ENCODE data around the gene ATP6V0B.

The ATP6V0B gene

DNA sequence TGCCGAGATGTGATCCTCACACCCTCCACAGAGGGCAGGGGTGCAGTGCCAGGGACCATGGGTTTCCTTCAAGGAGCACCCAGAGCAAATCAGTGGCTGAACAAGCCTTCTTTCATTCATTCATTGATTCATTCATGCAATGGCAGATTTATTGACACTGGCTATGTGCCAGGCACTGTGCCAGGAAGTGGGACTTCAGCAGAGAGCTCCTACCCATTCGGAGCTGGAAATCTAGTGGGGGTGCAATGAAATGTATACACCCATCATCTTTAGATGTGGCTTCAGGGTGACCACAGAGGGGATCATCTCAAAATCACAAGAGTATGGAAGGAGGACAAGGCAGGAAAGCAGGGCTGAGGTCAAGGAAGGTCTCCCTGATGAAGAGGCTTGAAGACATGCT, 37.6 kb downstream of the ATP6V0B start:
- no peak for DNase-seq

DNA sequence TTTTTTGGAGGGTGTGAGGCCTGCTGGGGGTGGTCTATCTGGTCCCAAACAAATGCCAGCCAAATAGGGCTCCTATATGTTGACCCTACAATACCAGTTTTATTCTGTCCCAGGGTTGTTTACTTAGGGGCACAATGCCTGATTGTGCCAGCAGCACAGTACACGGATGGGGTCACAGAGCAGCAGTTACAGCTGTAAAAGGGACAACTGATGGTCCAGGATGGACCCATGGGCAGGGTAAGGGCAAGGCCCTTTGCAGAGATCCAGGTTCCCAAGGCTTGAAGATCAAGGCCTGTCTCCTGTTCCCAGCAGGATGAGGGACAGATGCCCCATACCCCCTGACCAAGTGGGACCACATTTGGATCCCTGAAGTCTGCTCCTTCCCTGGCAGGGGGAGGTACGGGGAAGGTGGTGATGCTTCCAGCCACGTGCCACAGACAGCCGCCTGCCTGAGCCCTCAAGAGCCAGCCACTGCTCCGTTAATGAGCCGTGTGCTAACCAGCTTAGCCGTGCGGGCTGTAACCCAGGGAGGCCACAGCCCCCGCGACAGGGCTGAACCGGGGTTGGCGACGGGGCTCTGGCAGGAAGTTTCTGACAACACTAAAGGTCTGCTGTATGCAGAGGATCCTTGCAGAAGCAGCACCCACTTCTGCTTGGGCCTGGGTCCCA, 38.3 kb downstream of the ATP6V0B start:
- no peak for DNase-seq

DNA sequence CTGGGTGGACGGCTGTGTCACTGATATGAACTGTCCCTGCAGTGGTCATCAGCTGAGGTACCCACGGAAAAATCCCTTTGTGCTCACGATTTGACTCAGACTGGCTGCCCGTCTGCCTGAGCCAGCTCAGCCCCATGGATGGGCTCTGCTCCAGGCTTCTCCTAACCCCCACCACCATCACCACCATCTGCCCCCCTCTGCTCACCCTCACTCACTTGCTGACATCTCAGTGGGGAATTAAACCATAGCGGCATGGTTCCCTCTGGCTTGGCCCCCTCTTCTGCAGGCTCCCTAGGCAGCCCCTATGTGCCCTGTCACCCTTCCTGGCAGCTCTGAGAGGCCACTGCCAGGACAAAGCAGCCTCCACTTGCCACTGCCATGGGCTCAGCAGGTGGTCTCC, 39.2 kb downstream of the ATP6V0B start:
- DNase-seq, result no peak

DNA sequence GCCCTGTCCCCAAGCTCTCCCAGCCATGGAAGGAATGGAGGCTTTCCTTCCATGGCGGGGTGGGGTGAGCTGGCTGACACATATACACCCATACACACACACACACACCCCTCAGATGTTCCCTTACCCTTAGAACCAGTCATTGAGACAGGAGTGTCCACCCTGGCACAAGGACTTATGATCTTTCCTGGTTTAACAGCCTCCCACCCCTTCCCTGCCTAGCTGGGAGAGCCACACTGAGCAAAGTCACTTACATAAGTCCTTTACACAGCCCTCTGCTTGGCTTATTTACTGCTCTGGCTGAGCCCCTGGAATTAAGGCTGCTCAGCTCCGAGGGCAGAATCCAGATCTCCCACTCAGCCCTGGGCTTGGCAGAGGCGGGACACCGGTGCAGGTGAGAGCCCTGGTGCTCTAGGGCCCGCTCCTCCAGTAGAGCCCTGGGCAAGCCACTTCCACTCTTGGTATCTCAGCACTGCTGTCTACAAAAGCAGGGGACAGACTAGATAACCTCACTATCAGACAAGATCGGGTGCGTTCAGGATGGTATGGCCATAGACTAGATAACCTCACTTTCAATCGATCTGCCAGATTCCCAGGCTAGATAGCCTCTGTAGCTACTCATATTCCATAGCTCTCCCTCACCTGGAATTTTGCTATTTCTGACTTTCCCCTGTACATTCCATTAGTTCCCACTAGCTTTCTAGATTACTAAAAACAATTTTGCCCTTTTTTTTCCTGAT, 39.8 kb downstream of the ATP6V0B start:
- DNase-seq, result no peak

DNA sequence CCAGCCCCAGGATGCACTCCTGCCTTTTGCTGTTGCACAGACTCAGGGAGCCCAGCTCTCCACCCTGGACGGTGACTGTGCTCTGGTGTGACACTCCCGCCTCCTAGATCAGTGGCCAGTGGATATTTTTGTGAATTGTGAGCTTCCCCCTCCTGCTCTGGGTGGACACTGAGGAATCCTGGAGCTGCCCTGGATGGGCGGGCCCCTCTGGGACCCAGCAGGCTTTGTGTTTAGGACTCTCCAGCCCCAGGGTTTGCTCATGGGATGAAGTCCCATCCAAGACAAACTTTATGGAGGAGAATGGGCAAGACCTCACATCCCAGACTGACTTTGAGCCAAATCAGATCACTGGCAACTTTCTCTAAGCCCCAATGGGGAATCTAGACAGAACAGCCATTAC, 40.4 kb downstream of the ATP6V0B start:
- DNase-seq, result no peak

DNA sequence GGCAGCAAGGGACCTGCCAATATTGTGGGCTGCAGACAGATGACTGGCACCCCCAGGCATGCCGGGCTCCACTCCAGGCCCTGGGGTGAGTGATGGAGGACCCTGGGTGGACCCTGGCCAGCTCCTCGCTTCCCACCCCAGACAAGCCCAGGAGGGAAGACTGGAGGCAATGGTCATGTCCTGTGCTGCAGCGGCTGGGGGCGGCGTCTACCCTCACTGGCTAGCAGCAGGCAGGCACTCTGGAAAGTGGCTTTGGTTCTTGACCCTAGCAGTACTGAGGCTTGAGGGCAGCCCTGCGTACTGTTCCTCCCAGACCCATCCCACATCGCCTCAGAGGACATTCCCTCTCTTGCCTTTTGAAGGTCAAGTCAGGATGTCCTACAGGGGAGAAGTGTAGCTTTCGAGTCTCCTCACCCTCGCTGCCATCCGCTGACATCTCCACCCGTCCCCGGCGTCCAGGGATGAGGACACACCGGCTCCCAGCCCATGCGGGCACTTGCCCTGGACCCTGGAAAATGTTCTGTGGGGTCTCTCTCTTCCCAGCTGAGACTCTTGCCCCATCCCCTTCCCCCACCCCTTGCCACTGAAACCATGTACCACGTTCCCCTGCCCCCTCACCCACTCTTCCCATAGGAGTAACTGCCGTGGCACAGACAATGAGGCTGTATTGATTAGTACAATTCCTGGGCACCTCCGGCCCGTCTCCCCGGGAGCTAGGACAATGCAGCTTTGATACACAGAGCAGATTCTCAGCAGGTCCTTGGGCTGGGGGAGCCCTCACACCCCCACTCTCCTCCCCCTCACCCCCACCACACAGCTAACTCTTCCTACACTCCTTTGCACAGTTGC, 41.5 kb downstream of the ATP6V0B start:
- DNase-seq, result no peak

DNA sequence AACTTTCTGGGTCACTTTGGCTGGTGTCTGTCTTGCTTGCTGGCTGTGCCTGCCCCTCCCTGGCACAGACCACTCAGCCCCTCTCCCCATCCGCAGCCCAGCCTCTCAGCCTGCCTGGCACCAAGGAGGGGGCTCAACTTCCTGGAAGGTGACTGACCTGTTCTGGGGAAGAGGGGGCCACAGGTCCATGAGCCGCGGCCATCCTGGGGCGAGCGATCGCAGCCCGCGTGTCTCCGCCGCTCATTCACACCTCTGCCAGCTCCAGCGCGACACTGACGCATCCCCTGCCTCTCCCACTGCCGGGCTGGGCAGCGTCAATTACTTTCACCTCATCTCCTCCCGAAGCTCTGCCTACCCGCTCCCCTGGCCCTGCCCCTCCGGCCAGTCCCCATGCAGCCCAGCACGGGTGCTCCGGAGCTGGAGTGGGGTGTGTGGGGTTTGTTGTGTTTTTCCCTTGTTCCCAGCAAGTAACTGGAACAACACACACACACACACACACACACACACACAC, 42.2 kb downstream of the ATP6V0B start:
- DNase-seq, result no peak

DNA sequence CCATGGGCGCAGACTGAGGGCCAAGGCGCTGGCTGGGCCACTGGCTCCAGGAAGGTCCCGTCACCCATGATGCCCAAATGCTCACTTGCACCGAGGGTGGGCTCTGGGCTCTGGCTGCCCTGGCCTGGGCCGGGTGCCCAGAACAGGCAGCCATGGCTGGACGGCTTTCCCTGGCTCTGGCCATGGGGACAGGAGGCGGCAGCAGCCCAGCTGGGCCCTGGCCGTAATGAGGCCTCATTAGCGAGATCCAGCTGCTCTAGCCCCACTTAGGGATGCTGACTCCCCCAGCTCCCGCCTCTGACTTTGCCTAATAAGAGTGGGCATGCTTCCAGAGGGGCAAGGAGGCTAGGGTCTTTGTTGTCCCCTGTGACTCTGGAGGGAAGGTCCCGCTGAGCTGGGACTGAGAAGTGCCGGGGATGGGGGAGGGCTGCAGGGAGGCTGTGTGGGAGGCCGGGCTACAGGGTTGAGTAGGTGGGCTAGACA, 44.7 kb downstream of the ATP6V0B start:
- DNase-seq, result no peak

DNA sequence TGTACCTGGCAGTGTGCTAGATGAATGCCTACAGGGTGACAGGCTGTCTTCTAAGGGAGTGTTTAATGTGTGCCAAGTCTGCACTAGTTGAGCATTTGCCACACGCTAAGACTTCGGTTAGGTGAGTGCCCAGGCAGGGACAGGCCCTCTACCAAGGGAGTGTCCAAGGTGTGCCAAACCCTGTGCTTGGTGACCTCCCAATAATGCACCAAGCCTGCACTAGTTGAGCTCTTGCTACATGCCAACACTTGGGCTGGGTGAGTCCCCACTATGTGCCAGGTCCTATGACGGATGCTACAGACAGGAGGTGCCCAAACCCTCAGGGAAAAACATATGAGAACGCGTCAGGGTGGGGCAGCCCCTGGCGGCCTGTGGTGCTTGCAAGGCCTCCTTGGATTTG, 45.7 kb downstream of the ATP6V0B start:
- no peak for DNase-seq

DNA sequence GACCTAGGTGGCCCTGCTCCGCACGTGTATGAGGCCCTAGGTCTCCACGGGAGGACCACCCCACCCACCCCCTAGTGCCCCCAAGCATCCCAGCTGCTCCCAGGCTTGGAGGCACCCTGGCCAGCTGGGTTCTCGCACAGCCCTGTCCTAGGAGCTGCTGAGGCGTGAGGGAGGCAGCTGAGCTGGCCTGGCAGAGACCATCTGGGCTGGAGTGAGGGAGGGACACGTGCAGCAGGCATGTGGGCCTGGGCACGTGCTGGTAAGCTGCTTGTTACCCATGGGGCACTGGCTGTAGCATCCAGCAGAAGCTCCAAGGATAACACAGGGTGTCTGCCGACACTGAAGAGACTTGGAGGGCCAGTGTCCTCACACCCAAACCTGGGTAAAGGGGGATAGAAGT, 46.4 kb downstream of the ATP6V0B start:
- DNase-seq, result no peak

DNA sequence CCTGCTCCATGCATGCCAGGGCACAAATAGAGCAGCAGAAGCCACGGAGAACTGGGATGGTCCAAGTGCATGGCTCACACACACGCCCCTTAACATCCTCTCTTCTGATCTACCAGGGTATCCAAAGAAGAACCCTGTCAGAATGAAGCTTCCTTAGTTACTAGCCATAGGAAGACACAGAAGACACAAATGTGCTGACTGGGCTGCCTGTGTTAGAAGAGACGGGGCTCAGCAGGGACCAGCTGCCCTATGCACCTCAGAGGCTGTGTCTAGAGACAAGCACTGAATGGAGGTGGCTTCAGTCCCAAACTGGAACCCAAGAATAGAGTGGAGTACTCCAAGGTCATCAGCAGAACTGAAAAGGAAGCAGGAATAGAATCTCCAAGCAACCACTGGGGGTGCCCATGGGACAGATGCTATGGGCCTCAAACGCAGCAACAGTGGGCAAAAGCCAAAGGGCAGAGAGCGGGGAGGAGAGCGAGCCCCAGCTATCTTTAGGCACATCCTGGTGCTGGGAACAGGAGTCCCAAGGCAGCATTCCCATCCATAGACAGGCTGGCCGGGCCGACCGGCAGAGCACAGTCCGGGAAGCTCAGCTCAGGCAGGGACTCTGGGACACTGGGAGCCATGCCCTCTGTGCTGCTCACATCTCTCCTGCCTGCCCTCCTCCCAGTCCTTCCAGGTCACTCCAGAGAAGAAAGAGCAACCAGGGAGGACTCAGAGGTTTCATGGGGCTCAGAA, 47.0 kb downstream of the ATP6V0B start:
- DNase-seq, result no peak

DNA sequence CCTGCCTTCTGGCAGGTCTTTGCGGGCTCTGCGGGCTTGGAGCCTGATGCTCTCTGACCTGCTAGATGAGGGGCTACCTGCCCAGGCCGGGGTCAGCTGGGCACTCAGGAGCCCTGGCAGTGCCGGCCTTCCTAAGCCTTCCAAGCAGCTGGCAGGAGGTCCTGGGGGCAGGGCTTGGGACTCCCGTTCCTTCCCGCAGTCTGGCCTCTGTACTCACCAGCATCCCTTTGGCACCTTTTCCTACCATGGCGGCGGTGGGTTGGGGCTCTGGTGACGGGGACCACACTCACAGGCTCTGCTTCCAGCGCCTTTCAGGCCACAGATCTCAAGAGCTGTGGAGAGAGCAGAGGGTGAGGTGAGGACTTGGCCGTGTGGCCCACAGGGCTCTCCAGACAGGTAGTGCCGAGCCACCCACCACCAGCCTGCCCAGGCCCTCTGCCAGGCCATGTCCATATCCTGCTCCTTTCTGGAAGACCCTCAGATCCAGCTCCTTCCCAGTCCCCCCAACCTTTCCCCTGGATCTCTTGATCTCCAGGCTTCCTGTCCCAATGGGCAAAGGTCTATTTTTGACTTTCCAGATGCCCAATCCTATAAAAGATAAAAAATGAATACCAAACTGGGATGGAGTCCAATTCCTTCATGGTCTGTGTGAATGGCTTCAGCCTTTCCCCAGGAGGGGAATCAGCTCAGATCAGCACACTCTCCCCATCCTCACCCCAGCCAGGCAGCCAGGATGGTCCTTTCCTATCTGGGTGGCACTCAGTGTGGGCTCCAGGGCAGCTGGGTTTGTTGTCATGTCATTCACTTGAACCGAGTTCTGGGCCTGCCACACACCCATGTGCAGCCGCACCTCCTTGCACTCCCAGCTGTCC, 49.5 kb downstream of the ATP6V0B start:
- DNase-seq, result no peak

DNA sequence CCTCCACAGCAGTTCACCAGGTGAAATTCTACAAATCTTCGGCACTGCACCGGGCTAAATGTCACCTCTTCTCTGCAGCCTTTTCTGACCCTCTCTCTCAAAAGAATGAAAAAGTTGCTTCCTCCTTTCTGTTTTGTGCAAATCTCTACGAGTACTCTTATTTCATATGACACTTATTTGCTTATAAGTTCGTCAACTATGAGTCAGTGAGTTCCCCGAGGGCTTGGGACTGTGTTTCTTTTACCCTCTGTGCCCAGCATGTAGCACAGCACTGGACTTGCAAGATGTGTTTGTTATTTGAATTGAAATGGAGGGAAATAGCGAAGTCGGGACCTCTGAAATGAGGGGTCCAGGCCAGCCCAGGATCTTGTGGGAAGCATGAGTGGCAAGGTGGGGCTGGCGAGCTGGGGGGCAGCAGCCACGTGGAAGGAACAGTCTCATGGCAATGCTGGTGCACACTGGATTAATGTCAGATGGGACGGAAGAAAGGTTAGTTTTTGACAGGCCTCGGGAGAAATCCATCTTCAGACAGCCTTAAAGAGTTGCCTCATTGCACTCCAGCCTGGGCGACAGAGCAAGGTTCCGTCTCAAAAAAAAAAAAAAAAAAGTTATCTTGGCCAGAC, 50.3 kb downstream of the ATP6V0B start:
- no peak for DNase-seq

DNA sequence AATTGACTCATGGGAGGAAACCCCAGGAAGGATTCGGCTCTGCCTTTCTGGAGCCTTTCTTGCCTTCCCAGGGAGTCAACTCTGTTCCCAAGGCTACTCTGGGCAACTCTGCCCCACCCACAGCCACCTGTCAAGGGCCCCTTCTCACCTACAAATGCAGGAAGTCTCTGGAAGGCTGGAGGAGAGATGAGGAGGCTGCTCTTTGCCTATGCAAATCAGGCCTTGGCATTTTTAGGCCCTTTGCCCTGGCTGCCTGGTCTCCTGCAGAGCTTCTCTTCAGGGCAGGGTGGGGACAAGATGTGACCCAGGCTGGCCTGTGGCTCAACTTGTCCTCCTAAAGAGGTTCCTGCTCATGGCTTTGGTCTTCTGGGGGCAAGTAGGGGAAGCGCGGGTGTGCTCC, 51.1 kb downstream of the ATP6V0B start:
- no peak for DNase-seq

DNA sequence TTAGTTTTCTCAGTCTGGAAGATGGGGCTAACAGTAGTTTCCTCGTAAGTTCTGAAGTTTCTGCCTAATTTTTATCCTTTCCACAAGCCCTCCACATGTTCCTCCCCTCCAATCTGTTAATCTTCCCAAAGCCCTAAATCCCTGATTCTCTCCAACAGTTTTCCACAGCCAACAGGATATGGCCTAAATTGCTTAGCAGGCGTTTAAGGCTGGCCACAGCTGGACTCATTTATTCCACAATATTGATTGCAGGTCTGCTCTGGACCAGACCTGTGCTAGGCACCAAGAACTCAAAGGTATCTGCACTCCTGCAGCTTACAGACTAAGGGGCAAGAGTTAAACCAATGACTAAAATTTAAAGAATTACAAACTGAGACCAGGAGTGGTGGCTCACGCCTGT, 52.6 kb downstream of the ATP6V0B start:
- no peak for DNase-seq
